Stimulated activated CD4-positive, alpha-beta T cell treated with anti-CD3 and anti-CD28 coated beads, Interleukin-4, amount 100 ng/mL, for 4 hours (primary cell): Measurements from ENCODE around the gene FAM234A.
A peak's percentile ranks its signal among the peaks of the same experiment; 100 is the strongest.
"Not testable (repeated sequence)": the region's sequence is repeated elsewhere in the genome, so short reads cannot be mapped to it uniquely, and the experiment has no call there.

ENCODE experiments used
- DNase-seq, 2 experiments: peaks; one replicate each; pipeline ENCODE4 v3.0.0-alpha.2; 2020

The FAM234A gene

DNA sequence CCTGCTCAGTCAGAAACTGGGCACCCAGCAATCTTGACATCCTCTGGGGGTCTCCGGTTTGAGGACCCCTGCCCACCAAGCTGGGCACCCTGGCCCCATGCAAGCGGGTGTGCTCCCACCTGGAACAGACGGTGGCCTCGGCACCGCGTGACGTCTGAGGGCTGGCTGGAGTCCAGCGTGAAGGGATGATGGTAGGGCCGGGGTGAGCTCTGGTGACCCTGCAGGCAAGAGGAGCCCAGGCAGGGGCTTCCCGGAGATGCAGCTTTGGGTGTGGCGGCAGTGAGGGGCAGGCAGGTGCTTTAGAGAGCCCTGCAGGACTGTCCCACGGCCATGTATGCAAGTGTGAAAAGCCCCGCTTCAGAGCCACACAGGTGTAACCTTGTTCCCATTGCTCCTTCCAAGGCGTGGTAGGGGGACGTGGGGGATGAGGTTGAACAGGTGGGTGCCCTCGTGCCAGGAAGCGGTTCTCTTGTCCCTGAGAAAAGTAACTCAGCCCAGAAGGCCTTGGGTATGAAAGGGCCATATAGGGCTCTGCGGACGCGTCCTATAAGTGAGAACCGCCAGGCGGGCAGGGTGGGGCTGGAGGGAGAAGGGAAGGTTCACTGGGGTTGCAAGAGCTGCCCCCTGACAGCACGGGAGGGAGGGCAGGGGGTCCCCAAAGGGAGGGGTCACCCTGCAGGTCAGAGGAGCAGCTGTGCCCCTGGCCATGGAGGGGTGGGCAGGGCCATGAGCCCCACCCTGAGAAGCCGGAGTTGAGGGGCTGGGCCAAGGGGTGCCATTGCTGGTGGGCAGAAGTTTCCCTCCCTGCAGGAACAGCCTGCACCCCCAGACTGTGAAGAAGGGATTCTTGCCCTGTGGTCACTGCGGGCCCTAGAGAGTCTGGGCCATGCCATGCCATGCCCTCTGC is 31.9 kb downstream of the FAM234A start:
- no peak for DNase-seq

DNA sequence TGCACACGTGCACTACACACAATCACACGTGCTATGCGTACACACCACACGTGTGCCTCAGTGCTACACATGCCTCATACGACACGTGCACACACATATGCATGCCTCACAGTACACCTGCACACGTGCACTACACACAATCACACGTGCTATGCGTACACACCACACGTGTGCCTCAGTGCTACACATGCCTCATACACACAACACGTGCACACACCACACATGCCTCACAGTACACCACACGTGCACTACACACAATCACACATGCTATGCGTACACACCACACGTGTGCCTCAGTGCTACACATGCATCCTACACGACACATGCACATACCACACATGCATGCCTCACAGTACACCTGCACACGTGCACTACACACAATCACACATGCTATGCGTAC is 32.9 kb downstream of the FAM234A start:
- DNase-seq = not testable (repeated sequence)

DNA sequence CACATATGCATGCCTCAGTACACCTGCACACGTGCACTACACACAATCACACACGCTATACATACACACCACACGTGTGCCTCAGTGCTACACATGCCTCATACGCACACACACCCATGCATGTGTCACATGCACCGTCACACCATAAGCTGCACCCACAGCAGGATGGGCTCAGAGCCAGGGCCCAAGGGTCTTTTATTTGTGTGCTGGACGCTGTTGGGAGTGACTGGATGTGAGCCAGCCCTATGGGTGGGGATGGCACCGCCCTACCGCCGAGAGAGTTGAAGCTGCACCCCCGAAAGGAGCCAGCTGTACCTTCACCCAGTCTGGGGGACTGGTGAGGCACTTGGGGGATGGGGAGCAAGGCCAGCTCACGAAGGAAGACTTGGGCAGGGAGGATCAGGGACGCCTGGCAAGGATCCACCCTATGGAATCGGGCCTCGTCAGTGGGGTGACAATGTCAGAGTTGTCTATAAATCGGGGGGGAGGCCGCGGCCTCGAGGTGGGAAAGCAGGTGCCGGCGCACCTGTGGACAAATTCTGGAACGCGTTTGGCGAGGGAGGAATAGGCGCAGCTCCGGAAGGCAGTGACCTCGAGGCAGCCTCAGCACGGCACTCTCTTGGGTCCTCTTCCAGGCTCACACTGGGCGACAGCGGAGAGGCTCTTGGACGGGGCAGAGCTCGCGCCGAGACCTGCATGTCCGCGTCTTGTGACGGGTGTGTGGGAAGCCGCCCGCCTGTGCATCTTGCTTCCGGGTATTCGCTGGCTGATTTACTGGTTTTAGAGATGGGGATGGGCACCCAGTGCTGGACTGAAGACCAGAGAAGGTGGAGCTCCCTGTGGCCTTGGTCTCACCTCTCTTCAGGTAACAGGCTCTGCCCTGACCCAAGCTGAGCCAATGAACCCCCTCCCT is 33.8 kb downstream of the FAM234A start:
- no peak for DNase-seq

DNA sequence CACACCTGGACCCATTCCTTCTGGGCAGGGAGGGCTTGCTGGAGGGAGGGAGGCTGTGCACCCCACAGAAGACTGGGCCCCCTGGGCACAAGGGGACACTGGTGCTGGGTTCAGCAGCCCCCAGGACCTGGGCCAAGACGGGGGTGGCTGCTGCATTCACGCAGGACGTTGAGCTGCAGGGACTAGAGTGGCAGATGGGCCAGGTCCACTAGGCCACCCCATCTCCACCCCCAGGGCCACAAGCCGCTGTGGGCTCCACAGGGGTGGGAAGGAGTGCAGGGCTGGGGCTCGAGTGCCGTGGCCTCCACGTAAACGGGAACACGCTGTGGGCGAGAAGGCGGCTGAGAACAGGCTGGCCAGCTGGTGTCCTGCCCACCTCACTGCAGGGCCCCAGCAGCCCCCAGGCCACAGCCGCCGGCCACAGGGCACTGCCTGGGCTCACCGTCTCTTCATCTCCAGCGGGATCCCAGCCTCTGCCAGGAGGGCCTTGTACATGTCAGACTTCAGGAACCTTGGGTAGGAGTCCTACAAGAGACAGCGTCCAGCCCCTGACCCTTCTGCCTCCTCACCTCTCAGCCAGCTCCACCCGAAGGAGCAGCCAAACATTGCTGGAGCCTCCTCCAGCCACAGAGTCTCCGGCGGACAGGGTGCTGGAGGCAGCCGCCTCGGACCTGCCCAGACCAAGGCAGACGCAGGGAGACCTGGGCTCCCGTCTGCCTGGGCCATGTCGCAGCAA is 34.6 kb downstream of the FAM234A start:
- no peak for DNase-seq

DNA sequence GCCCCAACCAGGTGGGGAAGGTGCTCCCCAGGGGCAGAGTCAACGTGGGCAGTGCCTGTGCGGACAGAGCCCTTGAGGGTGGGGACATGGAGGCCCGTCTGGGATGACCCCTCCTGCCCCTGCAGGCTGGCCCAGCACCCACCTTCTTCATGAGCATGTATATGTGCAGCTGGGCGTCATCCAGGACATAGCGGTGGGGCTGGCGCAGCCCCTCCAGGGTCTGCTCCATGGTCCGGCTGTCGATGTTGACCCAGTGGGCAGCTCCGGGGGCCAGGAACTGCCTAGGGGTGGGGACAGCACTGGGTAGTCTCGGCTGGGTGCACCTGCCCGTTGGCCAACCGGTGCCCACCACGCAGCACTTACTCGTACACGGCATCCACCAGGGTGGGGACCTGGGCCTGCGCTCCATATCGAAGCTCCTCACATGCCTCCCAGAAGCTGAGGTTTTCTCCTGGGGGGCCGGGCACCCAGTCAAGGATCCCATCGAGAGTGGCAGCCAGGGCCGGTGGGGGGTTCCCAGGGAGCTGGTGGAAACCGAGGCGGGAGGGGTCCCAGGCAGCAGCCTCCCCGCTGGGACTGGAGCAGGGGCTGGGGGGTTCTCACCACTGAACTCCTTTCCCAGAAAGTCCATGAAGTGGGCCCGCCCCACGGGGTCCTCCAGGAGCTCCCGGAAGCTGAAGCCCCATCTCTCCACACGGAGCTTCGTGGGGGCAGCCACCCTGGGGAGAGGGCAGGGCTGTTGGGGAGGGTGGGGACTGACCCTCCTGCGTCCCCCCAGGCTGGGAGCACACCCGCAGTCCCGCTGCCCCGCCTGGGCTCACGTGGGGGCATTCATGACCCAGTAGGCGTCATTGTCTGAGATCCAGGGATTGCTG is 36.0 kb downstream of the FAM234A start:
- no peak for DNase-seq

DNA sequence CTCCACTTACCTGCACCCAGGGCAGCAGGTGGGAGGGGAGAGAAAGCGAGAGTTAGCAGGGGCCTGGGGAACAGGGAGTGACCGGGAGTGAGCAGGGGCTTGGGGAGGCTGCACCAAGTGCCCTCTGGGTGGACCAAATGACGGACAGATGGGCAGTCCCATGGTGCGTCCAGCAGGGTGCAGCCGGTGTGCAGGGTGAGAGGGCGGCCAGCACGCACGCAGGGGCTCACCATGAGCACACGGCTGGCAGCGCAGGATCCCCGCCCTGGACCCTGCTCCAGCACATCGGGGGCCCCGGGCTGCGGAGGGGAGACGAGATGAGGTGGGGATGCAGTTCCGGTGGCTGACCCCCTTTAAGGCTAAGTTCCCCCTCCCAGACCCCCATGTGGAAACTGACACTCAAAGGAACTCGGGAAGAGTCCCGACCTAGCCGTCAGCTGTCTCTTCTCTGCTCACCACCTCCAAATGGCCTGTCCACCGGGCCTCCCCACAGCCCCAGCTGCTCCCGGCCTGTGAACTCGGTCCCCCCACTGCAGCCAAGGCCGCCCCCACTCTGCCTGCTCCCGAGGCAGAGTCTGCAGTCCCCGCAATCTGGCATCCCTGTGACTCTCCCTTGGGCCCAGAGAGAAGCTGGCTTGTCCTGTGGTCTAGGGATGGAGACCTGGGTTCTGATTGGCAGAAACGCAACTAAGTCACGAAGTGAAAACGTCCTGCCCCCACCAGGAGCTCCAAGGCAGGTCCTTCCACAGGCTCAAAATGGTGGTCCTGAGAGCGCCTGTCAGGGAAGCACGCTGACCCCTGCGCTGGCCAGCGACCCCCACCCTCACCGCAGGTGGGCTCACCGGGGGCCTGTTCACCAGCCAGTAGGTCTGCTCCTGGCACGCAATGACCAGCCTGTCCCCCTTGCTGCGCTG is 38.3 kb downstream of the FAM234A start:
- no peak for DNase-seq

DNA sequence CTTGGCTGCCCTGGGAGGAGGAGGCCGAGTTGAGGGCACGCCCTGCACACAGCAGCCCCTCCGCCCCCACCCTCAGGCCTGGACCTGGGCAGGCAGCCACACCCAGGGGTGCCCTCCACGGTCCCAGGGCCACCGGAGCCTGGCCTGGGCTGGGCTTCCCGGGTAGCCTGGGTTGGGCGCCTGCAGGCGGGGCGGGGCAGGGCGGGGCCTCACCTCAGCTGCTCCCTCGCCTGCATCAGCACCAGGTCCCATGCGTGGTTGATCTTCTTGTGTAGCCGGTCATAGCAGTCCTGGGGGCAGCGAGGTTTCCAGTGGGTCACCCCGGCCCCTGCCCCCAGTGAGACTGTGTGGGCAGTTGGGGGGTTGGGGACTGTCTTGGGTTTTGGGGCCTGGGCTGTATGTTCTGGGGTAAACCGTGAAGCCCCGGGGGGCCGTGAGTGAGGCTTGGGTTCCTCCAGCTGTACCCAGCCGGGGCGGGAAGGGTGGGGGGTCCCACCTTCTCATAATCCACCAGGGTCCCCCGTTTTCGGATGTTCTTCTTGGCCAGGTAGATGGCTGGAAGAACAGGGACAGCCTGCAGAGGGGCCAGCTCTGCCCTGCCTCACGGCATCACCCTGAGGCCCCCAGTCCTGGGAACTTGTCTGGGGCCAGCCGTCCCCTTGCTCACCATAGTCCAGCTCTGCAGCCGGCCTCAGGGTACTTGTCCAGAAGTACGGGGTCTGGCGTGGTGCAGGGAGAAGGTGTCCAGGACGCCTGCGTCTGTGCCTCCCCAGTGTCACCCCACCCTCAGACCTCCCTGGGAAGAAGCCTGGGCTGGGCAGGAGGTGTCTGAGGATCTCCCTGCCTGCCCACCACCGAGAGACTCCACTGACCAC is 39.2 kb downstream of the FAM234A start:
- DNase-seq = no peak

DNA sequence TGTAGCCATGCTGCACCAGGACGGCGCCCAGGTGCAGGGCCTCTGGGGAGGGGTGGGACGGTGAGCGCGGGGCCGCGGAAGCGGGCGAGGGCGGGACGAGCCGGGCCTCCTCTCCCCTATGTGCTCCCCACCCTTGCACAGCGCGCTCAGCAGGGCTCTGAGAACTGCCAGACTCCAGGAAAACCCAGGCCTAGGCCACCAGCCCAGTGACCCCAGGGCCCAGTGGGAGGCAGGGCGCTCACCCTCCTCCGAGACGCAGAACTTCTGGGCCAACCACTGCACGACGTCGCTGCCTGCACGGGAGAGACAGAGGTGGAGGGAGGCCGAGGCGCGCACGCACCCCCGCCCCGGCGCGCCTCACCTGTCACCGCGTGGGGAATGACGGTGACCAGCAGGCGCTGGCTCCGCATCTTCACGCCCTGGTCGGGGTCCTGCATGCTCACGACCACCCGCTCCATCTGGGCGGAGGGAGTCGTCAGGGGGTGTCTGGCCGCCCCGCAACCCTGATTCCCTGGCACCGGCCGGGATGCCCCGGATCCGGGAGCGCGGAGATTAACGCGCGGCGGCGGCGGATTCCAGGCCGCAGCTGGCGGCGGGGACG is 40.5 kb downstream of the FAM234A start:
- DNase-seq = peak in 1 of 2 experiments; percentile 12

DNA sequence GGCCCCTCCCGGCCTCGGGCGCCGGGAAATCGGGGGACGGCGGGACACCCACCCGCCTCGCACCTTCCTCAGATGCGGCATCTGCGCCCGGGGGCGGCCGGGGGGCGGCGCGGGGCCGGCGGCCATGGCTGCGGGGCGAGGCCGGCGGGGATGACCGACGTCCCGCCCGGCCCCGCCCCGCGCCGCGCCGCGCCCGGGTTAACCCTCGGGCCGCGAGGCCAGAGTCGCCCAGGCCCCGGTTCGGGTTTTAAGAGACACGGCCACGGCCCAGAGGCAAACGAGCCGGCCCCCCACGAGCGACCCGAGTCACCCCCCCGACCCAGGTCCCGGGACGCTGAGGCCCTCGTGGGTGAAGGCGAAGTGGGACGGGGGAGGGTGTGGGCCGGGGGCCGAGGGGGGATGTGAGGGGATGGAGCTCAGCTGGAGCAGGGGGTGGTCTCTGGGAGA is 41.2 kb downstream of the FAM234A start, which contains the start of gene RGS11:
TSS of gene RGS11 (minus strand) at position 159 of the 447 bp plus-strand sequence. CDS start at position 126, 33 bp downstream.
- DNase-seq = no peak

DNA sequence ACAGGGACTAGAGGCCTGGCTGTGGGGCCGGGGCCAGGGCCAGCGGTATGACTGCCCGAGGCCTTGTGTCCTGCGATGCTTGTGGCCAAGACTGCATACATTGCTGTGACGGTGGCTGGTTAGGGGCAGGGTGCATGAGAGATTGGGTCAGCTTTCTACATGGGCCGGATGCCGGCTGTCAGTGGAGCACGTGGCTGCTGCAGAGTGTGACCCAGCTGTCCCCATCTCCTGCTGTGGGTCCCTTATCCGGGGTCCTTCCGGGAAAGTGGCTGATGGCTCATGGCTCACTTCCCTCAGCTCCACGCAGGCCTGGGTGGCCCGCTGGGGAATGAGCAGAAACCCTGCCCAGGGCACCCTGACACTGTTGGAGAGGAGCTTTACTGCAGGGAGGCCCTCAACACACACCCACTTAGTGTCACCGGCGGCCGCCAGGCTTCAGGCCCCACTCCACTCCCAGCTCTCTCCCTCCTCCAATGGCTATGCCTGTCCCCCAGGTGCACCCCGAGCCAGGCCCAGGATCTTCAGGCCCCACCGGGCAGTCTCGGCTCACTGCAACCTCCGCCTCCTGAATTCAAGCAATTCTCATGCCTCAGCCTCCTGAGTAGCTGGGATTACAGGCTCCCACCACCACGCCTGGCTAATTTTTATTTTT is 41.9 kb downstream of the FAM234A start:
- DNase-seq = no peak

DNA sequence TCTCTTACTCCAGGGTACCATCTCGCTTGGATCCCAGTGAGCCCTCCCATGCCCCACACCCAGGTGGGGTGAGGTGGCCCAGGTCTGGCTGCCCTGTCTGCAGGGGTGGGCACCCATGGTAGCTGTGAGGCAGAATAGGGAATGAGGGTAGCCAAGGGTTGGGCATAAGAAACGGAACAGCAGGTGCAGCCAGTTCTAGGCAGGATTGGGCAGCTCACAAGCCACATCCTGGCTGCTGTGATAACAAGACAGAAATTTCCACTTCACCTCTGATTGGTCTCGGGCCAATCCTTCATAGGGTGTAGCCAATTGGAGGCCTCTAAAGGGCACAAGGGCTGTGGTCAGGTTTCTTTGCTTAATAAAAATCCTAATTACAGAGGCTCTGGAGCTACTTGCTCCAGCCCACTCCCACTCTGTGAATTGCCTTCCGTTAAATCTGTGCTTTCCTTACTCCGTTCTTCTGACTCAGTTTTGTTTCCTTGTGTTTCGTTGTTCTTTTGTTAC is 44.3 kb downstream of the FAM234A start:
- no peak for DNase-seq

DNA sequence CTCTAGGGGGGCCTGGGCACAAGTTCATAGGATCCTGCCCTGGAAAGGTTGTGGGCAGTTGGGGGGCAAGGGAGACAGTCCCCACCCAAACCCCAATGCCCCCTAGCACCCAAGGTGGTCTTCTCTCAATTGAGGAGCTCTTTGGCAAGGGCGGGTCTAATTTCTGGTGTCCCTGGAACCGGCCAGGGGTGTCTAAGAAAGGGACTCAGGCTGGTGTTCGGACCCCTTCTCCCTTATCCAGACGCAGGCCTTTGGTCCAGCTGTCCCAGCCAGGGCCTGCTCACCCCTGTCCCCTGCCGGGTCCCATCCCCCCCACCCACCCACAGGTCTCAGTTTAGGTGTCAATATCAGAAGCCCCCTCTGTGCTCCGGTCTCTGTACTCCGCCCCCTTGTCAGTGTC is 44.9 kb downstream of the FAM234A start:
- DNase-seq = no peak

DNA sequence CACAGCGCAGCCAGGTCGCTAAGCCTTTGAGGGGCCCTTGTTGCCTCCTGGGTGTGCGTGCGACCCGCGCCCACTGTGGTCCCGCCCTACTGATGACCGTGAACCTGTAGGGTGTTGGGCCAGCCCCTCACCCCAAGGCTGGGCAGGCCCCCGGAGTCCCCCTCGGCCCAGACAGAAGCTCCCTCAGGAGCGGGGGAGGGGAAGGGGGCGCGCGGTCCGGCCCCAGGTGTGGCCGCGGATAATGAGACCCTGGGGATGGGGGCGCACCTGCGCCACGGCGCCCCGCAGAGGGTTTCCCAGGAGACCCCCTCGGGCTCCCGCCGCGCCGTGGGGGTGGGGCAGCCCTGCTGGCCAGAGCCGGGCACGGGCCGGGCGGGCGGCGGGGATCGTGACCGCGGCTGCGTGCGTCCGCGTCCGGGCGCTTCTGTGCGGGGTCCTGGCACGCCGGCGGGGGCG is 45.4 kb downstream of the FAM234A start:
- DNase-seq = no peak

DNA sequence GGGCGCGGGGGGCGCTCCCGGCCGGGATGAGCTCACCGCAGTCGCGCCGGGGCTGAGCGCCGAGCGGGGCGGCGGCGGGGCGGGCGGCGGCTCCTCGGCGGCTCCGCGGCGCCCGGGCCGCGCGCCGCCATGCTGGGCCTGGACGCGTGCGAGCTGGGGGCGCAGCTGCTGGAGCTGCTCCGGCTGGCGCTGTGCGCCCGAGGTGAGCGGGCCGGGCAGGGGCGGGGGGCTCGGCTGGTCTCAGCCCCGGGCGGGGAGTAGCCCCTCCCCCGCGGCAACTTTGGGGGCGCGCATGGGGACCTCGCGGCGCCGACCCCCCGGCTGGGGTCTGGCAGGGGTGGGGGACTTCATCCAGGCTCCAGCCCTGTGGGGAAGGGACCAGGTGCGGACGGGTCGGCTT is 45.9 kb downstream of the FAM234A start, which contains the start of gene ARHGDIG:
TSS of gene ARHGDIG (plus strand) at position 40 of the 400 bp plus-strand sequence. CDS start at position 130, 90 bp downstream.
- no peak for DNase-seq

DNA sequence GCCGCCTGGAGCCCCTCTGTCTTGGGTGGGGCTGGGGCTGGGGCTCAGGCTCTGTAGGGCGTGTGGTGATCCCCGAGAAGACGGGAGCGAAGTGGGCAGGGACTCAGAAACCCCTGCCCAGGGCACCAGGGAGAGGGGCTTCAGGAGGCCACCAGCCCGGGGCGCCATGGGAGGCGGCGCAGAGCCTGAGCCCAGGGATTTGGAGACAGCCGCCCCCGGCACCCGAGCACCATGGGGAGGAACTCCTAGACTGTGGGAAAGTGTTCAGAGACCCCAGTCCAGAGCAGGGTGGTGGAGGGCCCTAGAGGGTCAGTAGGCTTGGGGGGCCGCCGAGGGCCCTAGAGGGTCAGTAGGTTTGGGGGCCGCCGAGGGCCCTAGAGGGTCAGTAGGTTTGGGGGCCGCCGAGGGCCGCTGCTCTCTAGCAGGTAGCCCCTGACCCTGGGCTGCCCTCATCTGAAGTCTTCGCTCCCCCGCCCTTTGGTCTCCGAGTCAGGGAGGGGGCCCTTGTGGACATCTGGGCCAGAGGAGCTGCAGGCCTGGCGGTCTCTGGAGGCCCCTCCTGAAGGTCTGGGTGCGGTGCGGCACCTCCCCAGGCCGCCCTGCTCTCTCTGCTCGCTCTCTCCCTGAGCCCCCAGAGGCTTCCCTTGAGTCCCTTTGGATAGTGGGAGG is 46.5 kb downstream of the FAM234A start:
- no peak for DNase-seq

DNA sequence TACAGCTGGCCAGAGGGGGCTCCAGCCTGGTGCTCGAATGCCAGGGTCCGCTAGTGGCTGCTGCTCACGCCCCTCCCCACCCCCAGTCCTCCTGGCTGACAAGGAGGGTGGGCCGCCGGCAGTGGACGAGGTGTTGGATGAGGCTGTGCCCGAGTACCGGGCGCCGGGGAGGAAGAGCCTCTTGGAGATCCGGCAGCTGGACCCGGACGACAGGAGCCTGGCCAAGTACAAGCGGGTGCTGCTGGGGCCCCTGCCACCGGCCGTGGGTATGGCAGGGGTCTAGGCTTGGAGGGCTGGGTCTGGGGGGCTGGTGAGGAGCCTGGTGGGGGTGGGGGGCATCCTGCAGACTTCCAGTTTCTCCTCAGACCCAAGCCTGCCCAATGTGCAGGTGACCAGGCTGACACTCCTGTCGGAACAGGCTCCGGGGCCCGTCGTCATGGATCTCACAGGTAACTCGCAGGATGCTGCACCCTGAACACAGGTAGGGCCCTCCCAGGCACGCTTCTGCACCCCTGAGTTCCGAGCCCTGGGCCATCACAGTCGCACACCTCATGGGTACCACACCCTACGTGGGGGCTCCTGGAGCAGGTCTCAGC is 47.1 kb downstream of the FAM234A start:
- no peak for DNase-seq

DNA sequence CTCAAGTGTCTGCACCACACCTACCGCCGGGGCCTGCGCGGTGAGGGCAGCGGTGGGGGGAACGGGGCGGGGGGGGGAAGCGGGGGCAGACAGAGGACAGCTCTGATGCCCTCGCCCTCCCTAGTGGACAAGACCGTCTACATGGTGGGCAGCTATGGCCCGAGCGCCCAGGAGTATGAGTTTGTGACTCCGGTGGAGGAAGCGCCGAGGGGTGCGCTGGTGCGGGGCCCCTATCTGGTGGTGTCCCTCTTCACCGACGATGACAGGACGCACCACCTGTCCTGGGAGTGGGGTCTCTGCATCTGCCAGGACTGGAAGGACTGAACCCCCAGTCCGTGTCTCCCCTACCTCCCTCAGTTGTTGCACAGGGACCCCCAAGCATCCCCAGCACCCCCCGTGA is 47.9 kb downstream of the FAM234A start:
- DNase-seq = no peak
